HEK293 (cell line): ENCODE data around the gene UST.

Experiments used
- CTCF ChIA-PET: fragments of 350-600 bp; formaldehyde crosslinking; extraction: SDS; loops from one replicate; lab custom pipeline; 2021; ENCODE audit warnings: antibody characterized with exemption; lab: Yijun Ruan, JAX
- POLR2A ChIA-PET: fragments of 300-600 bp; formaldehyde crosslinking; extraction: SDS; loops from one replicate; lab custom pipeline; 2020; ENCODE audit warnings: antibody characterized with exemption, inconsistent platforms; lab: Yijun Ruan, JAX
- H3K27ac ChIP-seq: fragments of 200-500 bp; sonication (Bioruptor generic); 2 replicates; pipeline ENCODE4 v1.5.1; 2014; ENCODE audit warnings: low read depth, low read length, control low read depth, inconsistent platforms; ENCODE audit errors: extremely low read depth
- H3K36me3 ChIP-seq, 2 experiments: fragments of 200-500 bp in 1 of 2; sonication (Bioruptor generic) in 1 of 2; 1 replicate in 1 of 2; 2 replicates in 1 of 2; pipeline ENCODE4 v1.5.1; 2014 to 2017; ENCODE audit warnings: inconsistent platforms in 2 of 2, low read length in 2 of 2; ENCODE audit not compliant: control insufficient read depth in 2 of 2, insufficient read depth in 1 of 2
- H3K4me1 ChIP-seq: fragments of 200-500 bp; sonication (Bioruptor generic); 2 replicates; pipeline ENCODE4 v1.5.1; 2014; ENCODE audit warnings: mild to moderate bottlenecking, low read length, inconsistent platforms; ENCODE audit not compliant: control insufficient read depth, insufficient read depth
- H3K4me3 ChIP-seq: 2 replicates; pipeline ENCODE4 v1.5.1; 2011; ENCODE audit warnings: low read depth, mild to moderate bottlenecking, control low read depth, low read length, moderate library complexity
- H3K9me3 ChIP-seq: fragments of 200-500 bp; sonication (Bioruptor generic); 2 replicates; pipeline ENCODE4 v1.5.1; 2014; ENCODE audit warnings: low read depth, low read length, inconsistent platforms; ENCODE audit not compliant: control insufficient read depth, insufficient read depth
- AEBP2 ChIP-seq: fragments of 450-650 bp; formaldehyde crosslinking; IDR thresholded peaks from 2 replicates; pipeline ENCODE4 v1.5.1; 2016; ENCODE audit warnings: missing biosample characterization, missing genetic modification characterization, borderline replicate concordance
- ATF2 ChIP-seq: fragments of 450-650 bp; formaldehyde crosslinking; IDR thresholded peaks from 2 replicates; pipeline ENCODE4 v1.5.1; 2016; ENCODE audit warnings: missing biosample characterization, missing genetic modification characterization, low read depth
- BCL6B ChIP-seq: fragments of 450-650 bp; formaldehyde crosslinking; IDR thresholded peaks from 2 replicates; pipeline ENCODE4 v1.5.1; 2017; ENCODE audit warnings: missing biosample characterization, missing genetic modification characterization
- KLF10 ChIP-seq: fragments of 450-650 bp; IDR thresholded peaks from 2 replicates; pipeline ENCODE4 v1.5.1; 2018; ENCODE audit warnings: missing biosample characterization, mild to moderate bottlenecking, missing genetic modification characterization
- KLF7 ChIP-seq: fragments of 450-650 bp; formaldehyde crosslinking; IDR thresholded peaks from 2 replicates; pipeline ENCODE4 v1.5.1; 2016; ENCODE audit warnings: missing biosample characterization, missing genetic modification characterization, borderline replicate concordance
- KLF9 ChIP-seq: fragments of 450-650 bp; formaldehyde crosslinking; IDR thresholded peaks from 2 replicates; pipeline ENCODE4 v1.5.1; 2016; ENCODE audit warnings: missing biosample characterization, missing genetic modification characterization, low read depth
- OSR2 ChIP-seq: fragments of 450-650 bp; formaldehyde crosslinking; IDR thresholded peaks from 2 replicates; pipeline ENCODE4 v1.5.1; 2016; ENCODE audit warnings: missing biosample characterization, missing genetic modification characterization
- SALL2 ChIP-seq: fragments of 450-650 bp; formaldehyde crosslinking; IDR thresholded peaks from 2 replicates; pipeline ENCODE4 v1.5.0; 2017; ENCODE audit warnings: missing biosample characterization, mild to moderate bottlenecking, missing genetic modification characterization, borderline replicate concordance
- SETDB1 ChIP-seq: IDR thresholded peaks from one replicate; pipeline ENCODE4 v1.6.1; 2017; ENCODE audit warnings: mild to moderate bottlenecking, low read length, moderate library complexity, mixed read lengths; ENCODE audit not compliant: insufficient read length
- YY1 ChIP-seq: fragments of 450-650 bp; formaldehyde crosslinking; IDR thresholded peaks from 2 replicates; pipeline ENCODE4 v1.5.1; 2018; ENCODE audit warnings: missing biosample characterization, missing genetic modification characterization
- ZBTB26 ChIP-seq: fragments of 450-650 bp; formaldehyde crosslinking; optimal IDR thresholded peaks from 2 replicates; pipeline ENCODE3; 2016; ENCODE audit warnings: missing biosample characterization, mild to moderate bottlenecking, missing genetic modification characterization
- ZEB2 ChIP-seq: fragments of 450-650 bp; formaldehyde crosslinking; IDR thresholded peaks from 2 replicates; pipeline ENCODE4 v1.5.1; 2016; ENCODE audit warnings: missing biosample characterization, missing genetic modification characterization
- ZFP3 ChIP-seq: fragments of 450-650 bp; formaldehyde crosslinking; IDR thresholded peaks from 2 replicates; pipeline ENCODE4 v1.5.1; 2016; ENCODE audit warnings: low read depth, missing biosample characterization, missing genetic modification characterization
- ZFP69B ChIP-seq: fragments of 450-650 bp; formaldehyde crosslinking; IDR thresholded peaks from 2 replicates; pipeline ENCODE4 v1.5.1; 2016; ENCODE audit warnings: missing biosample characterization, missing genetic modification characterization
- ZNF114 ChIP-seq: fragments of 450-650 bp; formaldehyde crosslinking; IDR thresholded peaks from 2 replicates; pipeline ENCODE4 v1.5.0; 2017; ENCODE audit warnings: missing biosample characterization, missing genetic modification characterization
- ZNF140 ChIP-seq: fragments of 450-650 bp; formaldehyde crosslinking; IDR thresholded peaks from 2 replicates; pipeline ENCODE4 v1.5.1; 2016; ENCODE audit warnings: missing biosample characterization, missing genetic modification characterization
- ZNF155 ChIP-seq: fragments of 450-650 bp; formaldehyde crosslinking; IDR thresholded peaks from 2 replicates; pipeline ENCODE4 v1.5.1; 2016; ENCODE audit warnings: missing biosample characterization, missing genetic modification characterization
- ZNF157 ChIP-seq: fragments of 450-650 bp; formaldehyde crosslinking; IDR thresholded peaks from 2 replicates; pipeline ENCODE4 v1.5.1; 2016; ENCODE audit warnings: missing biosample characterization, missing genetic modification characterization
- ZNF174 ChIP-seq: fragments of 450-650 bp; formaldehyde crosslinking; IDR thresholded peaks from 2 replicates; pipeline ENCODE4 v1.5.0; 2017; ENCODE audit warnings: missing biosample characterization, mild to moderate bottlenecking, missing genetic modification characterization
- ZNF221 ChIP-seq: fragments of 450-650 bp; formaldehyde crosslinking; IDR thresholded peaks from 2 replicates; pipeline ENCODE4 v1.5.1; 2017; ENCODE audit warnings: missing biosample characterization, missing genetic modification characterization, borderline replicate concordance
- ZNF23 ChIP-seq: fragments of 450-650 bp; formaldehyde crosslinking; IDR thresholded peaks from 2 replicates; pipeline ENCODE4 v1.5.1; 2016; ENCODE audit warnings: missing biosample characterization, missing genetic modification characterization, borderline replicate concordance
- ZNF350 ChIP-seq: fragments of 450-650 bp; formaldehyde crosslinking; IDR thresholded peaks from 2 replicates; pipeline ENCODE4 v1.5.0; 2017; ENCODE audit warnings: missing biosample characterization, mild to moderate bottlenecking, missing genetic modification characterization
- ZNF48 ChIP-seq: fragments of 450-650 bp; formaldehyde crosslinking; IDR thresholded peaks from 2 replicates; pipeline ENCODE4 v1.5.1; 2016; ENCODE audit warnings: missing biosample characterization, missing genetic modification characterization
- ZNF558 ChIP-seq: fragments of 450-650 bp; formaldehyde crosslinking; IDR thresholded peaks from 2 replicates; pipeline ENCODE4 v1.5.1; 2016; ENCODE audit warnings: missing biosample characterization, missing genetic modification characterization
- ZNF629 ChIP-seq: fragments of 450-650 bp; formaldehyde crosslinking; IDR thresholded peaks from 2 replicates; pipeline ENCODE4 v1.5.1; 2017; ENCODE audit warnings: missing biosample characterization, missing genetic modification characterization
- ZNF670 ChIP-seq: fragments of 450-650 bp; formaldehyde crosslinking; IDR thresholded peaks from 2 replicates; pipeline ENCODE4 v1.5.1; 2016; ENCODE audit warnings: missing biosample characterization, missing genetic modification characterization, low read depth
- ZNF677 ChIP-seq: fragments of 450-650 bp; IDR thresholded peaks from 2 replicates; pipeline ENCODE4 v1.5.0; 2018; ENCODE audit warnings: missing biosample characterization, mild to moderate bottlenecking, missing genetic modification characterization, moderate library complexity
- ZNF747 ChIP-seq: fragments of 450-650 bp; formaldehyde crosslinking; IDR thresholded peaks from 2 replicates; pipeline ENCODE4 v1.5.1; 2016; ENCODE audit warnings: missing biosample characterization, missing genetic modification characterization

The UST gene

GRCh38 chr6:148963738-148964137, 216.9 kb downstream of the UST start:
- Histone ChIP-seq H3K27ac (no peak overlapping the region), H3K36me3 (no peaks in the 10 kb centered on the region), H3K4me1 (no peaks in the 10 kb centered on the region)
- POLR2A ChIA-PET: no interaction called here
- no peak for TF ChIP-seq SETDB1
- TF ChIP-seq SALL2: no peak
- no peak for TF ChIP-seq KLF9 (tag by site-specific recombination)
- no peak for TF ChIP-seq ZNF747
- TF ChIP-seq ZNF23 (tag by site-specific recombination): no peak
- no peak for TF ChIP-seq OSR2
- no peak for TF ChIP-seq ZNF174
- no peak for TF ChIP-seq ZNF48
- no peak for TF ChIP-seq ZBTB26 (tag by site-specific recombination)
- no peak for TF ChIP-seq ZNF558 (tag by site-specific recombination)
- no peak for TF ChIP-seq ZFP69B
- TF ChIP-seq ZNF155: no peak
- TF ChIP-seq KLF7: no peak
- TF ChIP-seq YY1 (tag by site-specific recombination): no peak
- TF ChIP-seq AEBP2 (tag by site-specific recombination): no peak
- TF ChIP-seq, all 188 proteins: peak for 0
- CTCF ChIA-PET: interaction anchor here (0.6 kb wide), 1 partner anchor 149 kb away, joined by 3 read pairs; no protein-coding TSS in a partner anchor
- H3K4me3 ChIP-seq: no peak overlapping the region
- no peaks in the 10 kb centered on the region for H3K9me3 ChIP-seq

GRCh38 chr6:148964467-148964866, 217.6 kb downstream of the UST start:
- Histone ChIP-seq H3K4me1 (0 out of 2 replicates have a peak, but pooled peaks cover 4% of the 10 kb centered on the region), H3K4me3 (no peak overlapping the region), H3K36me3 (no peaks in the 10 kb centered on the region), H3K27ac (no peak overlapping the region), H3K9me3 (no peaks in the 10 kb centered on the region)
- CTCF ChIA-PET: interaction anchor here (0.6 kb wide), 1 partner anchor 281 kb away, joined by 3 read pairs; no protein-coding TSS in a partner anchor
- POLR2A ChIA-PET: no interaction called here
- TF ChIP-seq ZNF157 (no peak), ATF2 (no peak), ZNF670 (tag by site-specific recombination) (no peak), ZFP3 (no peak), ZNF629 (tag by site-specific recombination) (no peak), ZNF350 (tag by site-specific recombination) (no peak), KLF10 (tag by site-specific recombination) (no peak), ZNF140 (no peak), ZEB2 (tag by site-specific recombination) (no peak), ZNF114 (tag by site-specific recombination) (no peak), ZNF677 (no peak), BCL6B (tag by site-specific recombination) (no peak), ZNF221 (no peak)
